Activated naive CD8-positive, alpha-beta T cell treated with anti-CD3 and anti-CD28 coated beads for 36 hours (primary cell): Measurements from ENCODE around the gene CCND3. TPM values are rescaled to one million over a fixed set of nuclear protein-coding genes. Genes with fewer than 3 reads are reported as not detected.
A peak's percentile ranks its signal among the peaks of the same experiment; 100 is the strongest.

Source experiments
- DNase-seq: peaks from one replicate; pipeline ENCODE4 v3.0.0; 2021
- H3K27ac Mint-ChIP-seq: one replicate; pipeline ENCODE4 v1.8.0; 2022; ENCODE audit warnings: mild to moderate bottlenecking, moderate library complexity, mixed read lengths
- H3K27me3 Mint-ChIP-seq: one replicate; pipeline ENCODE4 v1.8.0; 2022; ENCODE audit warnings: mild to moderate bottlenecking, mixed read lengths
- H3K36me3 Mint-ChIP-seq: one replicate; pipeline ENCODE4 v1.8.0; 2021; ENCODE audit warnings: mild to moderate bottlenecking, mixed read lengths
- H3K4me1 Mint-ChIP-seq: one replicate; pipeline ENCODE4 v1.8.0; 2021; ENCODE audit warnings: mixed read lengths
- H3K4me3 Mint-ChIP-seq: one replicate; pipeline ENCODE4 v1.8.0; 2022; ENCODE audit warnings: mild to moderate bottlenecking, moderate library complexity, mixed read lengths
- H3K9me3 Mint-ChIP-seq: one replicate; pipeline ENCODE4 v1.8.0; 2022; ENCODE audit warnings: mixed read lengths
- total RNA-seq, 2 experiments: library from RNA; stranded (reverse); gene quantifications; one replicate each; pipeline ENCODE4 v1.2.3, GENCODE V29; 2021

The CCND3 gene
- total RNA-seq, 2 experiments from 2014 or later, result 396 to 403 TPM

GRCh38 chr6:41938590-41939175 lies 2.9 kb downstream of the CCND3 start:
- peak overlapping the region; percentile 92 for H3K27ac Mint-ChIP-seq
- H3K9me3 Mint-ChIP-seq, result no peaks in the 10 kb centered on the region
- H3K4me3 Mint-ChIP-seq, result peak overlapping the region; percentile 100
- no peaks in the 10 kb centered on the region for H3K27me3 Mint-ChIP-seq
- H3K4me1 Mint-ChIP-seq, result peaks cover 59% of the 10 kb centered on the region
- H3K36me3 Mint-ChIP-seq, result peaks cover 61% of the 10 kb centered on the region
- no peak for DNase-seq

GRCh38 chr6:41937861-41938574 lies 3.6 kb downstream of the CCND3 start:
- H3K9me3 Mint-ChIP-seq, result no peaks in the 10 kb centered on the region
- peak overlapping the region; percentile 92 for H3K27ac Mint-ChIP-seq
- no peaks in the 10 kb centered on the region for H3K27me3 Mint-ChIP-seq
- DNase-seq, result peak; percentile 32
- peaks cover 64% of the 10 kb centered on the region for H3K36me3 Mint-ChIP-seq
- peak overlapping the region; percentile 100 for H3K4me3 Mint-ChIP-seq
- peaks cover 58% of the 10 kb centered on the region for H3K4me1 Mint-ChIP-seq

- DNase-seq, result no peak
- no peaks in the 10 kb centered on the region for H3K27me3 Mint-ChIP-seq
- peak overlapping the region; percentile 100 for H3K4me3 Mint-ChIP-seq
- peak overlapping the region; percentile 92 for H3K27ac Mint-ChIP-seq
- peaks cover 67% of the 10 kb centered on the region for H3K36me3 Mint-ChIP-seq
- peaks cover 61% of the 10 kb centered on the region for H3K4me1 Mint-ChIP-seq
- no peaks in the 10 kb centered on the region for H3K9me3 Mint-ChIP-seq
Observed at GRCh38 chr6:41937472-41937860, 4.1 kb downstream of the CCND3 start.

DNA sequence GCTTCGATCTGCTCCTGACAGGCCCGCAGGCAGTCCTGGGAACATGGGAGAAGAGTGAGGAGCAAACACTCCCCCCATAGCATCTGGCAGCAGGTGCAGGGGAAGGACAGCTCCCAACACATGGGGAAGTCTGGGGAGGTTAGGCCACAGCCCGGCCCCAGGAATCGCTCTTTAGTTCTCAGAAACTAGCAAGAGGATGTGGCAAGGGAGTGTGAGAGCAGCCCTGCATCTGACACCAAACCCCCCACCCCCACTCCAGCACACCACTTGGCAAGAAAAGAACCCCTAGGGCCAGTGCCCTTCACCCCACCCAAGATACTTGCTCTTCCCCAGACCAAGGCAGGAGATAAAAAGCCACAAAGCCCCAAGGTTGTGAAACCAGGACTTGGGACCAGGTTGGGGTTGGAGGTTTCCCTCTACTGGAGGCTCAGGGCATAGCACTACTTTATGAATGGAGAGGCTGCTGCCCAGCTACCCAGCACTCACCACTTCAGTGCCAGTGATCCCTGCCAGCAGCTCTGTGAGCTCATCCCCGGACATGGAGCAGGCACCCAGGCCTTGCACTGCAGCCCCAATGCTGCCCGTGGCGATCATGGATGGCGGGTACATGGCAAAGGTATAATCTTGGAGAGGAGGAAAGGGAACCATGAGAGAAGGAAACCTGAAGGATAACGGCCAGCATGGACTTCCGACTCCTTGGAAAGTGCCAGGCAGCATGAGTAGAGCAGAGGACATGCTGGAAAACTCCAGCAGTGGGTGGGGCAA lies 5.4 kb downstream of the CCND3 start:
- Mint-ChIP-seq H3K36me3 (peaks cover 76% of the 10 kb centered on the region), H3K27me3 (no peaks in the 10 kb centered on the region), H3K4me3 (peak overlapping the region; percentile 100), H3K27ac (peak overlapping the region; percentile 96), H3K9me3 (no peaks in the 10 kb centered on the region), H3K4me1 (peaks cover 61% of the 10 kb centered on the region)
- DNase-seq, result peak; percentile 85

GRCh38 chr6:41935685-41936072 lies 5.9 kb downstream of the CCND3 start:
- DNase-seq, result no peak
- no peaks in the 10 kb centered on the region for H3K9me3 Mint-ChIP-seq
- H3K27me3 Mint-ChIP-seq, result no peaks in the 10 kb centered on the region
- H3K4me3 Mint-ChIP-seq, result peak overlapping the region; percentile 100
- H3K4me1 Mint-ChIP-seq, result peaks cover 61% of the 10 kb centered on the region
- H3K36me3 Mint-ChIP-seq, result peaks cover 74% of the 10 kb centered on the region
- H3K27ac Mint-ChIP-seq, result peak overlapping the region; percentile 96

- Mint-ChIP-seq H3K27me3 (no peaks in the 10 kb centered on the region), H3K27ac (peak overlapping the region; percentile 96), H3K9me3 (no peaks in the 10 kb centered on the region), H3K36me3 (peaks cover 69% of the 10 kb centered on the region), H3K4me1 (peaks cover 61% of the 10 kb centered on the region), H3K4me3 (peak overlapping the region; percentile 100)
- DNase-seq, result no peak
Observed at GRCh38 chr6:41935193-41935574, 6.4 kb downstream of the CCND3 start.

DNA sequence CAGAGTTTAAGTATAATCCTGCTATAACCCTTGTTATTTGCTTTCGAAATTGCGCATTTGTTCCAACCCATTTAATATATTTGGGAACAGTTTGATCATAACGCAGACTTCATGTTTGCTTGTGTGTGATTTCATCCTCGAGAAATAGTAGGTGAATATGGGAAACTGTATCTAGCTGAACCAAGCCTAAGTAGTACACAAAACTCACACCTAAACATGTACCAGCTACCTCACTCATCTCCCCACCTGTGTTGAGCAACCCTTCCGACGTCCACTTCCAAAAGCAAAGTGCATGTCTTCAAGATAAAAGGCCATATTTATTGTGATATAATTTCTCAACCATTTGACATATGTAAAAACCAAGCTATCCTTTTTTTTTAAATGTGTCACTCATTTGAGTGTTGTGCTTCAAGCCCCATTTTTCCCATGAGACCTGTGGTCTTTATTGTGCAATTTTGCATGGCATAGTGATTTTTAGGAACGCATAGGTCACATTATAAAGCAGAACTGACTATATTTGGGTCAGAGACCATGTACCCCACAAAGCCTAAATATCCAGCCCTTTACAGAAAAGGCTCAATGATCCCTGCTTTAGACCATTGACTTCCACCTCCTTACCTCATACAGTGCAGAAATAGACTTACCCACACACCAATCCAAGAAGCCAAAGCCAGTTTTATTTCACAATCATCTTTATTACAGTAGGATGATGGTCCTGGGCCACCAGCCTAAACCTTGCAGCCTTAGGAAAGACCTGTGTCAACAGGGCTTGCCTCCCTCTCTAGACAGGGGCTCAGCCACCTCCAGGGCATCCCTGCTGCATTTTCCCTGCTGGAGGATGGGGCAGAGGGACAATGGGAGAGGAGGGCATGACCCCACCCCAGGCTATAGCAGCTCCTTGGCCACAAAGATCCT lies 7.1 kb downstream of the CCND3 start:
- Mint-ChIP-seq H3K4me3 (peak overlapping the region; percentile 9), H3K4me1 (peaks cover 62% of the 10 kb centered on the region), H3K27me3 (no peaks in the 10 kb centered on the region), H3K36me3 (peaks cover 63% of the 10 kb centered on the region), H3K27ac (peak overlapping the region; percentile 96), H3K9me3 (no peaks in the 10 kb centered on the region)
- DNase-seq, result no peak

DNA sequence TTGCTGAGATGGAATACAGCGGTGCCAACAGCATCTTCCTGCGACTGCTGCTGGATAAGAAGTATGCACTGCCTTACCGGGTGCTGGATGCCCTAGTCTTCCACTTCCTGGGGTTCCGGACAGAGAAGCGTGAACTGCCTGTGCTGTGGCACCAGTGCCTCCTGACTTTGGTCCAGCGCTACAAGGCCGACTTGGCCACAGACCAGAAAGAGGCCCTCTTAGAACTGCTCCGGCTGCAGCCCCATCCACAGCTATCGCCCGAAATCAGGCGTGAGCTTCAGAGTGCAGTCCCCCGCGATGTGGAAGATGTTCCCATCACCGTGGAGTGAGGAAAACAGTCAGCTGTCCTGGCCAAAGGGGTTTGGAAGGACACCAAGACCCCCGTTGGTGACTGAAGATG lies 9.2 kb downstream of the CCND3 start:
- Mint-ChIP-seq H3K27ac (peak overlapping the region; percentile 14), H3K36me3 (peaks cover 46% of the 10 kb centered on the region), H3K4me1 (peaks cover 48% of the 10 kb centered on the region), H3K4me3 (no peak overlapping the region), H3K9me3 (no peaks in the 10 kb centered on the region), H3K27me3 (no peaks in the 10 kb centered on the region)
- DNase-seq, result no peak

DNA sequence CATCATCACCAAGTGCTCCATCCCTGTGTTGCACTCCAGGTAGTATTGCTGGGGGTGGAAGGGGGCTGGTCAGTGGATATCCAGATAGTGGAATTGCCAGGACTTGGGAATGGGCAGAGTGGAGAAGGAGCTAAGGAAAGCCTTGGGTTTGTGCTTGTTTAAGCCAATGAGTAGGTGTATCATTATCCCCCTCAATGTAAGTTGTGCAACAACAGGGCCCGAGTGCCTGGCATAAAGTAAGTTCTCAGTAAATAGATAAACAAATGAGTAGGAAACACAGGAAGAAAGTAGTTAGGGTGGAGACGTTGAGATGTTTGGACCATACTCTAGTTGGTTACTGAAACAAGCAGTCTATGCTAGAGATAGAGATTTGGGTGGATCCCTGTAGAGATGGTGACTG lies 9.8 kb downstream of the CCND3 start:
- Mint-ChIP-seq H3K27ac (peak overlapping the region; percentile 14), H3K9me3 (no peaks in the 10 kb centered on the region), H3K4me1 (peaks cover 45% of the 10 kb centered on the region), H3K4me3 (no peak overlapping the region), H3K27me3 (no peaks in the 10 kb centered on the region), H3K36me3 (peaks cover 41% of the 10 kb centered on the region)
- no peak for DNase-seq

DNA sequence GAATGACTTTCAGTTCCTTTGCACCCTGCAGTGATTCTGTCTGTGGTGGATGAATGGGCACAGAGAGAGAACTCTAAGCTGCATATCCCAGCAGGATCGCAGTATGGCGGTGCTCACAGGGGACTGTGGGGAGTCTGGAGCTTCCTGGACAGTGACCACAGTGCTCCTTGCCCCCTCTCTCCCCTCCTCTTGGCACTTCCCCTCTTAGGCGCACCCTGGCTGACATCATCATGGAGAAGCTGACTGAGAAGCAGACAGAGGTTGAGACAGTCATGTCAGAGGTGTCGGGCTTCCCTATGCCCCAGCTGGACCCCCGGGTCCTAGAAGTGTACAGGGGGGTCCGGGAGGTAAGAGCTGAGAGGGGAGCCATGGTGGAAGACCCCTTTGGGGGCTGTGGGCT lies 11.7 kb downstream of the CCND3 start:
- Mint-ChIP-seq H3K36me3 (peaks cover 34% of the 10 kb centered on the region), H3K27ac (peak overlapping the region; percentile 25)

GRCh38 chr6:41927253-41927652 lies 14.4 kb downstream of the CCND3 start:
- H3K36me3 Mint-ChIP-seq, result peaks cover 40% of the 10 kb centered on the region

More for the DNA sequence above, 11.7 kb downstream of the CCND3 start:
- no peaks in the 10 kb centered on the region for H3K27me3 Mint-ChIP-seq
- no peak for DNase-seq
- no peaks in the 10 kb centered on the region for H3K9me3 Mint-ChIP-seq
- no peak overlapping the region for H3K4me3 Mint-ChIP-seq
- H3K4me1 Mint-ChIP-seq, result peaks cover 33% of the 10 kb centered on the region

DNA sequence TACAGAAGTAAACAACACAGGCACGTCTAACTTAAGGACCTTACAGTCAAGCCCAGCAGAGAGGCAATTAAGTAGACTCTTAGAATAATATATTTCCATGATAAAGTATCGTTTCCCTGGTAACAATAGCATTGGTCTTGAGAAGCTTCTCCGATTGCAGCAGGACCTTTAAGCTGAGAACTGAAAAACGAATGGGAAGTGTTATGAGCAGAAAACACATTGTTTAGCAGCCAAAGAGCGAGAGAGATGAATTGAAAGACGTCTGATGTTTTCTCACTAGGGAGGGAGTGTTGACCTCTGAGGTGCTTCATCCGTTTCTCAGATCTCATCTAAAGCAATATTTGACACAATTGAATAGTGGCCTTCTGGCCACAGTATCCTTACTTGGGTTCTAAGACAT lies 19.5 kb downstream of the CCND3 start:
- H3K36me3 Mint-ChIP-seq, result peaks cover 30% of the 10 kb centered on the region
- DNase-seq, result no peak
- peak overlapping the region; percentile 99 for H3K27ac Mint-ChIP-seq
- peak overlapping the region; percentile 98 for H3K4me3 Mint-ChIP-seq
- H3K4me1 Mint-ChIP-seq, result peaks cover 42% of the 10 kb centered on the region
- H3K9me3 Mint-ChIP-seq, result no peaks in the 10 kb centered on the region
- H3K27me3 Mint-ChIP-seq, result no peaks in the 10 kb centered on the region

More at GRCh38 chr6:41927253-41927652, 14.4 kb downstream of the CCND3 start:
- Mint-ChIP-seq H3K27me3 (no peaks in the 10 kb centered on the region), H3K27ac (peak overlapping the region; percentile 43), H3K4me3 (no peak overlapping the region), H3K4me1 (peaks cover 37% of the 10 kb centered on the region), H3K9me3 (no peaks in the 10 kb centered on the region)
- DNase-seq, result no peak

DNA sequence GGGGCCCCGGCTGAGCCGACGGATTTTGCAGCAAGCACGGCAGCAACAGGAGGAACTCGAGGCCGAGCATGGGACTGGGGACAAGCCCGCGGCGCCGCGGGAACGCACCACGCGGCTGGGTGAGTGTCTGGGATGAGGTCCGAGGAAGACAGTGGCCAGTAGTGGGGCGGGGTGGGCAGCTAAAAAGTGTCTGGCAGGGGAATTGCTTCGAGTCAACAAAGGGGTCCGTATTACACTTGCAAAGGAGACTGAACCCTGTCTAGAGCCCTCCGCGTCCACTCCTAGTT lies 20.0 kb downstream of the CCND3 start:
- H3K36me3 Mint-ChIP-seq, result peaks cover 30% of the 10 kb centered on the region
- no peak for DNase-seq
- H3K27me3 Mint-ChIP-seq, result no peaks in the 10 kb centered on the region
- H3K4me3 Mint-ChIP-seq, result peak overlapping the region; percentile 98
- H3K4me1 Mint-ChIP-seq, result peaks cover 39% of the 10 kb centered on the region
- H3K9me3 Mint-ChIP-seq, result no peaks in the 10 kb centered on the region
- H3K27ac Mint-ChIP-seq, result peak overlapping the region; percentile 99

DNA sequence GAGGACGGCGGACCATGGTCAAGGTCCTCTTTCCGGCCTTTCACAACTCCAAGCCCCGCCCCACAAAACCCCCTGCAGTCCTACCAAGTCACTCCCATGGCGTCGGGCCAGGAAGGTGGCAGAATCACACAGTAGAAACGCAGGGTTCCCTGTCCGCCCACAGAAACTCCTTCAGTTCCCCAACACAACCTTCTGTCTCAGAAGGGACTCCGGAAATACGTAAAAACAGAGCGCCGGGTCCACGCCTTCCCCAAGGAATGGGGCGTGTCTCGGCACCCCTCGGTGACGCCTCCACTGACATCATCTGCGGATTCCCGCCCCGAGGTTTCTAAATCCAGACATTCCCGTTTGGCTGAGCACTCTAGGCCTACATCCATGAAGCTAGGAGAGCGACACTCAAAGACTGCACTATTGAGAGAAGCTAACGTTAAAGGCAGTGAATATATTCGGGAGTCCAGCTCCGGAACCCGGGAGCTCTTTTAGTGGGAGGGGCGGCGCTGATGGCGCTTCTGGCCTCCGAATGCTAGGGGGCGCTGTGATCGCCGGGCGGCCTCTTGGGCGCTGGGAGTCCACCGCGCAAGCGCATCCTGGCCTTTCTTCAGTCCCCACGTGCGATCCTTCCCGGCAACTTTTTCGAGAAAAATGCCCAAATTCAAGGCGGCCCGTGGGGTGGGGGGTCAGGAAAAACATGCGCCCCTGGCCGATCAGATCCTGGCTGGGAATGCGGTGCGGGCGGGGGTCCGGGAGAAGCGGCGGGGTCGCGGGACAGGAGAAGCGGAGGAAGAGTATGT lies 20.5 kb downstream of the CCND3 start, which contains the start of the genes BYSL and MED20:
BYSL (plus strand) TSS at position 579 of the 791 bp plus-strand sequence; CDS start at position 643, 64 bp downstream.
MED20 (minus strand) TSS at position 219 of the 791 bp plus-strand sequence; CDS start at position 98, 121 bp downstream.
- peaks cover 39% of the 10 kb centered on the region for H3K4me1 Mint-ChIP-seq
- peaks cover 30% of the 10 kb centered on the region for H3K36me3 Mint-ChIP-seq
- peak within 1 kb of the TSS; percentile 99 for H3K27ac Mint-ChIP-seq
- H3K9me3 Mint-ChIP-seq, result no peaks in the 10 kb centered on the region
- H3K27me3 Mint-ChIP-seq, result no peaks in the 10 kb centered on the region
- peak; percentile 92 for DNase-seq
- peak within 1 kb of the TSS; percentile 98 for H3K4me3 Mint-ChIP-seq
